OCI-LY3 (cell line): ENCODE results near the gene SIVA1.

Experiments used
- H2AFZ ChIP-seq: fragments of 200-600, 300-600 bp; shearing (Covaris generic); 2 replicates; pipeline ENCODE4 v1.6.0; 2014; ENCODE audit warnings: antibody characterized with exemption, low read depth, low read length
- H3K27ac ChIP-seq: fragments of 200-600, 300-600 bp; sonication (generic); 2 replicates; pipeline ENCODE4 v1.5.1; 2014; ENCODE audit warnings: mild to moderate bottlenecking, low read length, moderate library complexity, mixed read lengths
- H3K27me3 ChIP-seq: fragments of 200-600, 300-600 bp; sonication (generic); 2 replicates; pipeline ENCODE4 v1.6.1; 2014; ENCODE audit warnings: low read depth, low read length, mixed read lengths
- H3K36me3 ChIP-seq: fragments of 200-600, 300-600 bp; sonication (generic); replicated peaks from 2 replicates; pipeline ENCODE3; 2014; ENCODE audit warnings: low read depth, low read length, mixed read lengths
- H3K4me1 ChIP-seq: fragments of 300-600, 200-600 bp; sonication (generic); 2 replicates; pipeline ENCODE4 v1.6.1; 2014; ENCODE audit warnings: low read length, mixed read lengths
- H3K4me2 ChIP-seq: fragments of 200-600, 300-600 bp; sonication (generic); 2 replicates; pipeline ENCODE4 v1.6.1; 2014; ENCODE audit warnings: low read length, mixed read lengths
- H3K4me3 ChIP-seq: fragments of 300-600, 200-600 bp; sonication (generic); 2 replicates; pipeline ENCODE4 v1.5.1; 2014; ENCODE audit warnings: antibody characterized with exemption, mild to moderate bottlenecking, low read length, moderate library complexity
- H3K79me2 ChIP-seq: fragments of 300-600, 200-600 bp; shearing (Covaris generic); 2 replicates; pipeline ENCODE4 v1.6.1; 2014; ENCODE audit warnings: mild to moderate bottlenecking, low read length, mixed read lengths
- H3K9ac ChIP-seq: fragments of 300-600, 200-600 bp; shearing (Covaris generic); 2 replicates; pipeline ENCODE4 v1.6.0; 2014; ENCODE audit warnings: mild to moderate bottlenecking, low read length, moderate library complexity
- H3K9me3 ChIP-seq: fragments of 200-600, 300-600 bp; shearing (Covaris generic); 2 replicates; pipeline ENCODE4 v1.6.1; 2014; ENCODE audit warnings: low read length, mixed read lengths; ENCODE audit not compliant: insufficient read depth
- H4K20me1 ChIP-seq: fragments of 200-600, 300-600 bp; sonication (generic); 2 replicates; pipeline ENCODE4 v1.6.1; 2016; ENCODE audit warnings: low read length, mixed read lengths; ENCODE audit not compliant: insufficient read depth
- EZH2phosphoT487 ChIP-seq: fragments of 200-600 bp; shearing (Covaris generic); IDR thresholded peaks from 2 replicates; pipeline ENCODE4 v1.6.1; 2018; ENCODE audit warnings: antibody characterized with exemption, mixed run types, low read depth
- TF ChIP-seq, protein P1 (sequence below): fragments of 200-600, 300-600 bp; sonication (generic); IDR thresholded peaks from 2 replicates; pipeline ENCODE4 v1.5.1; 2014; ENCODE audit warnings: antibody characterized with exemption, low read length, low read depth

SIVA1 gene

DNA sequence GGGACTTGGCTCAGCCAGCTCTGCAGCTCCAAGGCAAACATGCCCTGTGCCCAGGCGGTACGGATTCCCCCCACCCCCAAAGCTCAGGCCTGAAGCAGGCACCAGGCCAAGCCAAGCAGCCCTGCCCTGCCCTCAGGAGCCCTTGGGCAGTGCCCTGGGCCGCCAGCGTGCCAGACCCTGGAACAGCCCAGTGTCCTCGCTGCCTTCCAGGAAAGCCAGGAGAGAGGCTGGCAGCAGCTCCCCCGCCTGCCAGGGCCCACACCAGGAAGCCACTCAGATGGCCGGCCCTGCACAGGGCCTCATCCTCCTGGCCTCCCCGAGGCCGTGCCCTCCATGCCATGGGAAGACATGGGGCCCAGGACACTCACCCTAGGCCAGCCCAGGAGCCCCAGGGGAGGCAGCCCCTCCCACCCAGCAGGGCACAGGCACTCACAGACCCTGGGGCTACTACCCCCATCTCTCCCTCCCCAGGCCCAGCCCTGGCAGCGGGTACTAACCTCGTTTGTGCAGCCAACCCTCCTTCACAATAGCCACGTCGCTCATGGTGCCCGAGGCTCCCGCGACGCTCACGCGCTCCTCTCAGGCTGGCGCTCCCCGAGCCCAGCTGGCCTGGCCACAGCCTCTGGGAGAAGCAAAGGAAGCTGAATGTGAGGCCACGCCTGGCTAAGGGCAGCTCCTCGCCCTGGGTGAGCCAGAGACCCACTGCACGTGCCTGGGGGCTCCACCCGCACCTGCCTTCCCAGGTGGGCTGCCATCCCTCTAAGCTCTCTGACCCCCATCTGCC, 39.3 kb downstream of the SIVA1 start:
- no peaks in the 10 kb centered on the region for H3K9me3 ChIP-seq
- H3K4me1 ChIP-seq, result peaks cover 23% of the 10 kb centered on the region
- TF ChIP-seq, protein P1, sequence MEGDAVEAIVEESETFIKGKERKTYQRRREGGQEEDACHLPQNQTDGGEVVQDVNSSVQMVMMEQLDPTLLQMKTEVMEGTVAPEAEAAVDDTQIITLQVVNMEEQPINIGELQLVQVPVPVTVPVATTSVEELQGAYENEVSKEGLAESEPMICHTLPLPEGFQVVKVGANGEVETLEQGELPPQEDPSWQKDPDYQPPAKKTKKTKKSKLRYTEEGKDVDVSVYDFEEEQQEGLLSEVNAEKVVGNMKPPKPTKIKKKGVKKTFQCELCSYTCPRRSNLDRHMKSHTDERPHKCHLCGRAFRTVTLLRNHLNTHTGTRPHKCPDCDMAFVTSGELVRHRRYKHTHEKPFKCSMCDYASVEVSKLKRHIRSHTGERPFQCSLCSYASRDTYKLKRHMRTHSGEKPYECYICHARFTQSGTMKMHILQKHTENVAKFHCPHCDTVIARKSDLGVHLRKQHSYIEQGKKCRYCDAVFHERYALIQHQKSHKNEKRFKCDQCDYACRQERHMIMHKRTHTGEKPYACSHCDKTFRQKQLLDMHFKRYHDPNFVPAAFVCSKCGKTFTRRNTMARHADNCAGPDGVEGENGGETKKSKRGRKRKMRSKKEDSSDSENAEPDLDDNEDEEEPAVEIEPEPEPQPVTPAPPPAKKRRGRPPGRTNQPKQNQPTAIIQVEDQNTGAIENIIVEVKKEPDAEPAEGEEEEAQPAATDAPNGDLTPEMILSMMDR, result no peak
- no peak for TF ChIP-seq EZH2phosphoT487
- no peak overlapping the region for H3K4me2 ChIP-seq
- peaks cover 78% of the 10 kb centered on the region for H3K79me2 ChIP-seq
- 0 out of 2 replicates have a peak, but pooled peaks cover 3% of the 10 kb centered on the region for H3K27me3 ChIP-seq
- H3K4me3 ChIP-seq, result no peak overlapping the region
- peaks cover 10% of the 10 kb centered on the region for H3K36me3 ChIP-seq
- H3K27ac ChIP-seq, result no peak overlapping the region
- H4K20me1 ChIP-seq, result peaks cover 64% of the 10 kb centered on the region
- H3K9ac ChIP-seq, result no peak overlapping the region
- H2AFZ ChIP-seq, result no peak overlapping the region

DNA sequence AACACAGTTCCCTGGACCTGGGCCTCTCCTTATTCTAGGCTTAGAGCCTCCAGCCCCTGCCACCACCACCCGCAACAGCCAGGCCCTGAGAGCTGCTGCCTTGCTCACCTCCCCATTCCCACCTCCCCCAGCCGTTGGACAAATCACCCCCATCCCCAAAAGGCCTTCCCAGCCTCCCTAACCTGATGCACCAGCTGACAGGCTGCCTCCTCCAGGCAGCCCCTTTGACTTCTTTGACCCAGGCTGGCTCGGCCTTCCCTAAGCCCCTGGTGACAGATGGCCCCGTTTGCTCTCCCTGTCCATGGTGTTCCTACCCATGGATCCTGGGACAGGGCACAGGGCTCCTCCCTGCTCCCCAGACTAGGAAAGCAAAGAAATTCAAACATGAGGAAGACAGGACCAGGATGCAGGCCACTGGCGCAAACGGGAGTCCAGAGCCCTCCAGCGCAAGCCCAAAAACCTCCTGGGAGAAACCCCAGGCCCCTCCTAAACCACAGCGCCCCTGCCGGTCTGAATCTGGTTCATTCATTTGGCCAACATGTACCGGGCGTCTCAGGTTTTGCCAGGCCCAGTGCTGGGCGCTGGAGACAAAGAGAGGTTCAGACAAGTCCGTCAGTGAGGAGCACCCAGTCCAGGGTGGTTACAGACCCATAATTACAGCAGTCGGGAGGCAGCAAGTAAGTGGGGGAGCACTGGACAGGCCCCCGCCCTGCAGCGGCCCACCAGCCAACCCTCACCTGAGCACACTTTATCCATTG, 40.2 kb downstream of the SIVA1 start:
- peaks cover 59% of the 10 kb centered on the region for H4K20me1 ChIP-seq
- H3K79me2 ChIP-seq, result peaks cover 70% of the 10 kb centered on the region
- H3K4me2 ChIP-seq, result peak overlapping the region; percentile 78
- no peak overlapping the region for H2AFZ ChIP-seq
- no peak for TF ChIP-seq EZH2phosphoT487
- TF ChIP-seq, protein P1, result no peak
- H3K27me3 ChIP-seq, result peaks cover 11% of the 10 kb centered on the region
- no peaks in the 10 kb centered on the region for H3K9me3 ChIP-seq
- no peak overlapping the region for H3K27ac ChIP-seq
- no peak overlapping the region for H3K9ac ChIP-seq
- peaks cover 28% of the 10 kb centered on the region for H3K4me1 ChIP-seq
- no peak overlapping the region for H3K4me3 ChIP-seq
- H3K36me3 ChIP-seq, result peaks cover 10% of the 10 kb centered on the region

DNA sequence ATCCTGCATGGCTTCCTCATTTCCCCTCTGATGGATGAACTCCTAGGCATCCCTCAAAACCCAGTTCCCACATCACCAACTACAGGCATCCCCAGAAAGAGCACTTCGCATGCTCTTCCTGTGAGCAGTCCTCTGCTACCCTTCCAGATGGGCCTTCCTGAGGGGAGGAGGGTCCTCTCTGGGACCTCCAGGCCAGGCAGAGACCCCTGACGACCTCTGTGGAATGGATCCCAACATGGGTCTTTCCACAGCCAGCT, 40.7 kb downstream of the SIVA1 start:
- peaks cover 28% of the 10 kb centered on the region for H3K4me1 ChIP-seq
- no peak for TF ChIP-seq EZH2phosphoT487
- TF ChIP-seq, protein P1, result no peak
- peak overlapping the region; percentile 78 for H3K4me2 ChIP-seq

DNA sequence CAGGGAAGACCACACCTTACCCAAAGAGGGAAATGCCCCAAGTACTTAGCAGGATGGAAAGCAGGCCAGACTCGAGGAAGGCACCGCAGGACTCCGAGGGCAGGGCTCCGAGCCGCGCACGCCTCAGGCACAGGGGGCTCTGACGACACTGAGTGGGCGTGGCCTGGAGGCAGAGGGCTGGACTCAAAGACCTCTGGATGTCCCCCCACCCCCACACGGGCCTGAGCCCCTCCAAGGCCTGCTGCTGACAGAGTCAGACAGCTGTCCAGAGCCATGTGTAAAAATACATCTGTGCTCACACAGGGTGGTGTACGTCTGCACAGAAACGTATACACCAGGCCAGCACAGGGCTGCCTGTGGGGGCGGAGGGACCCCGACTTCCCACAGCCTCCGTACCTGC, 41.2 kb downstream of the SIVA1 start:
- no peak for TF ChIP-seq EZH2phosphoT487
- TF ChIP-seq, protein P1, result no peak
- H3K27ac ChIP-seq, result no peak overlapping the region
- H4K20me1 ChIP-seq, result peaks cover 54% of the 10 kb centered on the region
- H3K4me2 ChIP-seq, result peak overlapping the region; percentile 78
- H3K9me3 ChIP-seq, result no peaks in the 10 kb centered on the region
- H2AFZ ChIP-seq, result no peak overlapping the region
- peaks cover 7% of the 10 kb centered on the region for H3K36me3 ChIP-seq
- H3K4me3 ChIP-seq, result peak overlapping the region; percentile 99
- H3K79me2 ChIP-seq, result peaks cover 61% of the 10 kb centered on the region
- H3K27me3 ChIP-seq, result peaks cover 21% of the 10 kb centered on the region
- H3K9ac ChIP-seq, result peak overlapping the region; percentile 93
- H3K4me1 ChIP-seq, result peaks cover 28% of the 10 kb centered on the region

More for the DNA sequence above, 40.7 kb downstream of the SIVA1 start:
- Histone ChIP-seq H4K20me1 (peaks cover 56% of the 10 kb centered on the region), H3K9ac (peak overlapping the region; percentile 93; the same call in 1 of the 2 replicates), H3K27ac (no peak overlapping the region), H3K4me3 (peak overlapping the region; percentile 99), H3K27me3 (peaks cover 16% of the 10 kb centered on the region), H3K79me2 (peaks cover 65% of the 10 kb centered on the region), H3K9me3 (no peaks in the 10 kb centered on the region), H3K36me3 (peaks cover 7% of the 10 kb centered on the region), H2AFZ (no peak overlapping the region)
